GM23338 (cell line): Measurements from ENCODE around the gene CLDN2. TPM values are rescaled to one million over a fixed set of nuclear protein-coding genes. Genes with fewer than 3 reads are reported as not detected.

Experiments
- ATAC-seq: fragments of 200-7000 bp; cut with Tn5 transposase; 3 replicates; pipeline ENCODE4 v1.9.1; 2020
- DNase-seq: peaks from one replicate; pipeline ENCODE4 v3.0.0-alpha.2; 2015; ENCODE audit warnings: low spot score
- H2AFZ ChIP-seq: fragments of 200-600 bp; sonication (generic); 2 replicates; pipeline ENCODE4 v1.8.0; 2016; ENCODE audit warnings: antibody characterized with exemption, mild to moderate bottlenecking, moderate library complexity
- H3F3A ChIP-seq: fragments of 200-600 bp; sonication (generic); replicated peaks from 2 replicates; pipeline ENCODE4 v1.8.0; 2017; ENCODE audit warnings: antibody characterized with exemption, mixed run types, low read depth
- H3K27ac ChIP-seq: fragments of 200-600 bp; sonication (generic); 2 replicates; pipeline ENCODE4 v1.6.1; 2016; ENCODE audit warnings: low read depth
- H3K27me3 ChIP-seq: fragments of 200-600 bp; sonication (generic); 2 replicates; pipeline ENCODE4 v1.8.0; 2016; ENCODE audit warnings: mild to moderate bottlenecking, mixed run types, moderate library complexity; ENCODE audit not compliant: insufficient read depth
- H3K36me3 ChIP-seq: fragments of 200-600 bp; sonication (generic); 2 replicates; pipeline ENCODE4 v1.8.0; 2016; ENCODE audit warnings: mild to moderate bottlenecking; ENCODE audit not compliant: insufficient read depth
- H3K4me1 ChIP-seq: fragments of 200-600 bp; sonication (generic); 2 replicates; pipeline ENCODE4 v1.8.0; 2016; ENCODE audit warnings: mild to moderate bottlenecking, moderate library complexity; ENCODE audit not compliant: insufficient read depth
- H3K4me2 ChIP-seq: fragments of 200-600 bp; sonication (generic); 2 replicates; pipeline ENCODE4 v1.7.1; 2017; ENCODE audit warnings: mixed run types
- H3K4me3 ChIP-seq: fragments of 200-600 bp; sonication (generic); 2 replicates; pipeline ENCODE4 v1.6.1; 2016; ENCODE audit warnings: mixed run types
- H3K79me2 ChIP-seq: fragments of 200-600 bp; sonication (generic); replicated peaks from 2 replicates; pipeline ENCODE4 v1.8.0; 2017; ENCODE audit warnings: mild to moderate bottlenecking; ENCODE audit not compliant: insufficient read depth
- H3K9me2 ChIP-seq: fragments of 200-600 bp; sonication (generic); 2 replicates; pipeline ENCODE4 v1.8.0; 2017; ENCODE audit not compliant: insufficient read depth
- H4K20me1 ChIP-seq: fragments of 200-600 bp; sonication (generic); replicated peaks from 2 replicates; pipeline ENCODE4 v1.8.0; 2017; ENCODE audit warnings: mild to moderate bottlenecking; ENCODE audit not compliant: insufficient read depth
- H3K27ac Mint-ChIP-seq: 2 replicates; pipeline ENCODE4 v1.8.0; 2020; ENCODE audit warnings: inconsistent platforms, mild to moderate bottlenecking, moderate library complexity, mixed read lengths
- H3K27me3 Mint-ChIP-seq: 3 replicates; pipeline ENCODE4 v1.8.0; 2022; ENCODE audit warnings: low read depth, mild to moderate bottlenecking, moderate library complexity, mixed read lengths, inconsistent platforms; ENCODE audit not compliant: insufficient read depth, poor library complexity
- H3K36me3 Mint-ChIP-seq: 3 replicates; pipeline ENCODE4 v1.8.0; 2021; ENCODE audit warnings: low read depth, mild to moderate bottlenecking, inconsistent platforms, moderate library complexity, mixed read lengths
- H3K4me1 Mint-ChIP-seq: 3 replicates; pipeline ENCODE4 v1.8.0; 2020; ENCODE audit warnings: mild to moderate bottlenecking, inconsistent platforms, mixed read lengths
- H3K4me3 Mint-ChIP-seq: 3 replicates; pipeline ENCODE4 v1.8.0; 2021; ENCODE audit warnings: moderate library complexity, mild to moderate bottlenecking, inconsistent platforms, mixed read lengths
- H3K9me3 Mint-ChIP-seq: 3 replicates; pipeline ENCODE4 v1.8.0; 2020; ENCODE audit warnings: moderate library complexity, mild to moderate bottlenecking, inconsistent platforms, mixed read lengths
- EZH2phosphoT487 ChIP-seq: fragments of 200-600 bp; sonication (generic); IDR thresholded peaks from one replicate; pipeline ENCODE4 v1.8.1; 2018; ENCODE audit warnings: antibody characterized with exemption; ENCODE audit not compliant: unreplicated experiment
- JUNB ChIP-seq: IDR thresholded peaks from one replicate; pipeline ENCODE4 v1.6.1; 2016; ENCODE audit warnings: antibody characterized with exemption; ENCODE audit not compliant: unreplicated experiment
- NANOG ChIP-seq: IDR thresholded peaks from 2 replicates; pipeline ENCODE4 v1.6.1; 2016; ENCODE audit warnings: antibody characterized with exemption, borderline replicate concordance
- POLR2AphosphoS5 ChIP-seq: IDR thresholded peaks from 2 replicates; pipeline ENCODE4 v1.6.1; 2016; ENCODE audit warnings: antibody characterized with exemption, low read depth
- ZNF114 ChIP-seq: fragments of 250-450 bp; sonication (Bioruptor Pico); IDR thresholded peaks from 2 replicates; pipeline ENCODE4 v1.5.0; 2020; ENCODE audit warnings: mild to moderate bottlenecking, moderate library complexity
- polyA plus RNA-seq: library from polyadenylated mRNA; unstranded; fragments of >200 nt; fragmentation: Nextera tagmentation; extraction: Ambion mirVana; gene quantifications from 2 replicates; pipeline ENCODE4 v1.2.1, GENCODE V29; 2016
- total RNA-seq: library from RNA; depleted of rRNA; stranded (reverse); fragments of >200 nt; shearing (Covaris generic); gene quantifications from 2 replicates; pipeline ENCODE4 v1.2.3, GENCODE V29; 2014
- TF ChIP-seq, protein P1 (sequence below): fragments of 250-450 bp; sonication (Bioruptor Pico); IDR thresholded peaks from 2 replicates; pipeline ENCODE4 v1.5.0; 2020; ENCODE audit warnings: mild to moderate bottlenecking, moderate library complexity
- TF ChIP-seq, protein P2 (sequence below): IDR thresholded peaks from 2 replicates; pipeline ENCODE4 v1.6.1; 2016; ENCODE audit warnings: antibody characterized with exemption
- TF ChIP-seq, protein P3 (sequence below): IDR thresholded peaks from one replicate; pipeline ENCODE4 v1.6.1; 2018; ENCODE audit warnings: antibody characterized with exemption; ENCODE audit not compliant: unreplicated experiment

Gene CLDN2
- total and polyA plus RNA-seq, 2 experiments from 2014 or later: not detected

DNA sequence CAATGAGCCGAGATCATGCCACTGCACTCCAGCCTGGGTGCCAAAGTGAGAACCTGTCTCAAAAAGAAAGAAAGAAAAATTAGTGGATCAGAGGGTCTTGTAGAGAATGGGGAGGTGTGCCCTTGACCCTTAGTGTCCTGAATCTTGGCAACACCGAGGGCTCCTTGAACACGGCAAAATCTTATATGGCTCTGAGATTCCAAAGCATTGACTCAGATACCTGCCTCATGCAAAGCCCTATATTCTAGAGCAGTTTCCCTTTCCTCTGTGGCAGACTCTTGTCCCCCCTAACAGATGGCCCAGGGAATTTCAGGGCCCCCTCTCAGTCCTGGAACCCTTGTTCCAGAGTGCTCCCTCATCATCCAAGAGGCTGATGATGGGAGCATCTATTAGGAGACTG is 6.8 kb downstream of the CLDN2 start:
- Histone ChIP-seq H3K27me3 (no peaks in the 10 kb centered on the region), H3F3A (no peaks in the 10 kb centered on the region), H3K4me3 (no peak overlapping the region), H3K4me1 (no peaks in the 10 kb centered on the region), H3K79me2 (no peaks in the 10 kb centered on the region), H3K4me2 (no peak overlapping the region), H3K36me3 (no peaks in the 10 kb centered on the region), H4K20me1 (no peaks in the 10 kb centered on the region), H2AFZ (no peak overlapping the region), H3K9me2 (no peaks in the 10 kb centered on the region), H3K27ac (no peak overlapping the region)
- ATAC-seq: no peak
- TF ChIP-seq, protein P1, sequence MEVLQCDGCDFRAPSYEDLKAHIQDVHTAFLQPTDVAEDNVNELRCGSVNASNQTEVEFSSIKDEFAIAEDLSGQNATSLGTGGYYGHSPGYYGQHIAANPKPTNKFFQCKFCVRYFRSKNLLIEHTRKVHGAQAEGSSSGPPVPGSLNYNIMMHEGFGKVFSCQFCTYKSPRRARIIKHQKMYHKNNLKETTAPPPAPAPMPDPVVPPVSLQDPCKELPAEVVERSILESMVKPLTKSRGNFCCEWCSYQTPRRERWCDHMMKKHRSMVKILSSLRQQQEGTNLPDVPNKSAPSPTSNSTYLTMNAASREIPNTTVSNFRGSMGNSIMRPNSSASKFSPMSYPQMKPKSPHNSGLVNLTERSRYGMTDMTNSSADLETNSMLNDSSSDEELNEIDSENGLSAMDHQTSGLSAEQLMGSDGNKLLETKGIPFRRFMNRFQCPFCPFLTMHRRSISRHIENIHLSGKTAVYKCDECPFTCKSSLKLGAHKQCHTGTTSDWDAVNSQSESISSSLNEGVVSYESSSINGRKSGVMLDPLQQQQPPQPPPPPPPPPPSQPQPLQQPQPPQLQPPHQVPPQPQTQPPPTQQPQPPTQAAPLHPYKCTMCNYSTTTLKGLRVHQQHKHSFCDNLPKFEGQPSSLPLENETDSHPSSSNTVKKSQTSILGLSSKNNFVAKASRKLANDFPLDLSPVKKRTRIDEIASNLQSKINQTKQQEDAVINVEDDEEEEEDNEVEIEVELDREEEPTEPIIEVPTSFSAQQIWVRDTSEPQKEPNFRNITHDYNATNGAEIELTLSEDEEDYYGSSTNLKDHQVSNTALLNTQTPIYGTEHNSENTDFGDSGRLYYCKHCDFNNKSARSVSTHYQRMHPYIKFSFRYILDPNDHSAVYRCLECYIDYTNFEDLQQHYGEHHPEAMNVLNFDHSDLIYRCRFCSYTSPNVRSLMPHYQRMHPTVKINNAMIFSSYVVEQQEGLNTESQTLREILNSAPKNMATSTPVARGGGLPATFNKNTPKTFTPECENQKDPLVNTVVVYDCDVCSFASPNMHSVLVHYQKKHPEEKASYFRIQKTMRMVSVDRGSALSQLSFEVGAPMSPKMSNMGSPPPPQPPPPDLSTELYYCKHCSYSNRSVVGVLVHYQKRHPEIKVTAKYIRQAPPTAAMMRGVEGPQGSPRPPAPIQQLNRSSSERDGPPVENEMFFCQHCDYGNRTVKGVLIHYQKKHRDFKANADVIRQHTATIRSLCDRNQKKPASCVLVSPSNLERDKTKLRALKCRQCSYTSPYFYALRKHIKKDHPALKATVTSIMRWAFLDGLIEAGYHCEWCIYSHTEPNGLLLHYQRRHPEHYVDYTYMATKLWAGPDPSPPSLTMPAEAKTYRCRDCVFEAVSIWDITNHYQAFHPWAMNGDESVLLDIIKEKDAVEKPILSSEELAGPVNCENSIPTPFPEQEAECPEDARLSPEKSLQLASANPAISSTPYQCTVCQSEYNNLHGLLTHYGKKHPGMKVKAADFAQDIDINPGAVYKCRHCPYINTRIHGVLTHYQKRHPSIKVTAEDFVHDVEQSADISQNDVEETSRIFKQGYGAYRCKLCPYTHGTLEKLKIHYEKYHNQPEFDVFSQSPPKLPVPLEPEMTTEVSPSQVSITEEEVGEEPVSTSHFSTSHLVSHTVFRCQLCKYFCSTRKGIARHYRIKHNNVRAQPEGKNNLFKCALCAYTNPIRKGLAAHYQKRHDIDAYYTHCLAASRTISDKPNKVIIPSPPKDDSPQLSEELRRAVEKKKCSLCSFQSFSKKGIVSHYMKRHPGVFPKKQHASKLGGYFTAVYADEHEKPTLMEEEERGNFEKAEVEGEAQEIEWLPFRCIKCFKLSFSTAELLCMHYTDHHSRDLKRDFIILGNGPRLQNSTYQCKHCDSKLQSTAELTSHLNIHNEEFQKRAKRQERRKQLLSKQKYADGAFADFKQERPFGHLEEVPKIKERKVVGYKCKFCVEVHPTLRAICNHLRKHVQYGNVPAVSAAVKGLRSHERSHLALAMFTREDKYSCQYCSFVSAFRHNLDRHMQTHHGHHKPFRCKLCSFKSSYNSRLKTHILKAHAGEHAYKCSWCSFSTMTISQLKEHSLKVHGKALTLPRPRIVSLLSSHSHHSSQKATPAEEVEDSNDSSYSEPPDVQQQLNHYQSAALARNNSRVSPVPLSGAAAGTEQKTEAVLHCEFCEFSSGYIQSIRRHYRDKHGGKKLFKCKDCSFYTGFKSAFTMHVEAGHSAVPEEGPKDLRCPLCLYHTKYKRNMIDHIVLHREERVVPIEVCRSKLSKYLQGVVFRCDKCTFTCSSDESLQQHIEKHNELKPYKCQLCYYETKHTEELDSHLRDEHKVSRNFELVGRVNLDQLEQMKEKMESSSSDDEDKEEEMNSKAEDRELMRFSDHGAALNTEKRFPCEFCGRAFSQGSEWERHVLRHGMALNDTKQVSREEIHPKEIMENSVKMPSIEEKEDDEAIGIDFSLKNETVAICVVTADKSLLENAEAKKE (CRISPR knock-in tag): no peak
- TF ChIP-seq POLR2AphosphoS5: no peak
- TF ChIP-seq ZNF114 (CRISPR knock-in tag): no peak
- TF ChIP-seq JUNB: no peak
- TF ChIP-seq, protein P2, sequence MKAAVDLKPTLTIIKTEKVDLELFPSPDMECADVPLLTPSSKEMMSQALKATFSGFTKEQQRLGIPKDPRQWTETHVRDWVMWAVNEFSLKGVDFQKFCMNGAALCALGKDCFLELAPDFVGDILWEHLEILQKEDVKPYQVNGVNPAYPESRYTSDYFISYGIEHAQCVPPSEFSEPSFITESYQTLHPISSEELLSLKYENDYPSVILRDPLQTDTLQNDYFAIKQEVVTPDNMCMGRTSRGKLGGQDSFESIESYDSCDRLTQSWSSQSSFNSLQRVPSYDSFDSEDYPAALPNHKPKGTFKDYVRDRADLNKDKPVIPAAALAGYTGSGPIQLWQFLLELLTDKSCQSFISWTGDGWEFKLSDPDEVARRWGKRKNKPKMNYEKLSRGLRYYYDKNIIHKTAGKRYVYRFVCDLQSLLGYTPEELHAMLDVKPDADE: no peak
- no peak for TF ChIP-seq NANOG
- no peak for TF ChIP-seq EZH2phosphoT487
- TF ChIP-seq, protein P3, sequence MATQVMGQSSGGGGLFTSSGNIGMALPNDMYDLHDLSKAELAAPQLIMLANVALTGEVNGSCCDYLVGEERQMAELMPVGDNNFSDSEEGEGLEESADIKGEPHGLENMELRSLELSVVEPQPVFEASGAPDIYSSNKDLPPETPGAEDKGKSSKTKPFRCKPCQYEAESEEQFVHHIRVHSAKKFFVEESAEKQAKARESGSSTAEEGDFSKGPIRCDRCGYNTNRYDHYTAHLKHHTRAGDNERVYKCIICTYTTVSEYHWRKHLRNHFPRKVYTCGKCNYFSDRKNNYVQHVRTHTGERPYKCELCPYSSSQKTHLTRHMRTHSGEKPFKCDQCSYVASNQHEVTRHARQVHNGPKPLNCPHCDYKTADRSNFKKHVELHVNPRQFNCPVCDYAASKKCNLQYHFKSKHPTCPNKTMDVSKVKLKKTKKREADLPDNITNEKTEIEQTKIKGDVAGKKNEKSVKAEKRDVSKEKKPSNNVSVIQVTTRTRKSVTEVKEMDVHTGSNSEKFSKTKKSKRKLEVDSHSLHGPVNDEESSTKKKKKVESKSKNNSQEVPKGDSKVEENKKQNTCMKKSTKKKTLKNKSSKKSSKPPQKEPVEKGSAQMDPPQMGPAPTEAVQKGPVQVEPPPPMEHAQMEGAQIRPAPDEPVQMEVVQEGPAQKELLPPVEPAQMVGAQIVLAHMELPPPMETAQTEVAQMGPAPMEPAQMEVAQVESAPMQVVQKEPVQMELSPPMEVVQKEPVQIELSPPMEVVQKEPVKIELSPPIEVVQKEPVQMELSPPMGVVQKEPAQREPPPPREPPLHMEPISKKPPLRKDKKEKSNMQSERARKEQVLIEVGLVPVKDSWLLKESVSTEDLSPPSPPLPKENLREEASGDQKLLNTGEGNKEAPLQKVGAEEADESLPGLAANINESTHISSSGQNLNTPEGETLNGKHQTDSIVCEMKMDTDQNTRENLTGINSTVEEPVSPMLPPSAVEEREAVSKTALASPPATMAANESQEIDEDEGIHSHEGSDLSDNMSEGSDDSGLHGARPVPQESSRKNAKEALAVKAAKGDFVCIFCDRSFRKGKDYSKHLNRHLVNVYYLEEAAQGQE: no peak
- no peaks in the 10 kb centered on the region for H3K27me3 Mint-ChIP-seq
- H3K36me3 Mint-ChIP-seq: no peaks in the 10 kb centered on the region
- H3K4me3 Mint-ChIP-seq: no peak overlapping the region
- H3K27ac Mint-ChIP-seq: no peak overlapping the region
- no peaks in the 10 kb centered on the region for H3K4me1 Mint-ChIP-seq
- H3K9me3 Mint-ChIP-seq: no peaks in the 10 kb centered on the region
- DNase-seq: no peak
